Thoracic aorta (tissue), 2 donors: ENCODE data around the gene EHF. TPM values are rescaled to one million over a fixed set of nuclear protein-coding genes. Genes with fewer than 3 reads are reported as not detected.

ENCODE experiments used
- ATAC-seq: fragments of 150-250 bp; one replicate; pipeline ENCODE4 v1.8.0; 2017; ENCODE audit warnings: low read depth; ENCODE audit not compliant: insufficient number of reproducible peaks, low FRiP score
- DNase-seq: peaks from one replicate; pipeline ENCODE4 v3.0.0-alpha.2; 2020; ENCODE audit warnings: low spot score
- H3K27ac ChIP-seq, 2 donors: fragments of 200-600 bp; sonication (generic); 1 replicate in 1 of 2; 2 replicates in 1 of 2; pipeline ENCODE4 v1.5.1; 2016; ENCODE audit warnings: mild to moderate bottlenecking in 2 of 2, moderate library complexity in 2 of 2
- H3K27me3 ChIP-seq: fragments of 200-600 bp; sonication (generic); replicated peaks from 2 replicates; pipeline ENCODE4 v1.6.0; 2016; ENCODE audit warnings: mild to moderate bottlenecking; ENCODE audit not compliant: insufficient read depth
- H3K36me3 ChIP-seq: fragments of 200-600 bp; sonication (generic); one replicate; pipeline ENCODE4 v1.5.1; 2016
- H3K4me1 ChIP-seq, 2 donors: fragments of 200-600 bp; sonication (generic); 1 replicate in 1 of 2; 2 replicates in 1 of 2; pipeline versions ENCODE4 v1.5.1 to v1.6.0; 2016; ENCODE audit warnings: low read depth in 2 of 2, mild to moderate bottlenecking in 1 of 2; ENCODE audit not compliant: control insufficient read depth in 1 of 2
- H3K4me3 ChIP-seq: fragments of 200-600 bp; sonication (generic); 2 replicates; pipeline ENCODE4 v1.5.1; 2016; ENCODE audit warnings: mild to moderate bottlenecking
- H3K9me3 ChIP-seq: fragments of 200-600 bp; sonication (generic); 2 replicates; pipeline ENCODE4 v1.5.1; 2016
- total RNA-seq, 2 donors: library from RNA; depleted of rRNA; stranded (reverse); fragments of >200 nt; gene quantifications; one replicate each; pipeline versions ENCODE4 v1.1.0 to v1.2.3, GENCODE V29; 2016
- TF ChIP-seq, protein P1 (sequence below): fragments of 200-600 bp; sonication (generic); IDR thresholded peaks from one replicate; pipeline ENCODE4 v1.5.1; 2019; ENCODE audit warnings: antibody characterized with exemption

Gene EHF
- total RNA-seq, 2 donors from 2014 or later, result 0.14 TPM

GRCh38 chr11:34640050-34640923 lies 19.4 kb downstream of the EHF start:
- ATAC-seq (no peak), DNase-seq (no peak)
- Histone ChIP-seq H3K27me3 (no peaks in the 10 kb centered on the region), H3K36me3 (no peaks in the 10 kb centered on the region), H3K9me3 (no peaks in the 10 kb centered on the region), H3K27ac (no peak overlapping the region), H3K4me3 (no peak overlapping the region), H3K4me1 (no peaks in the 10 kb centered on the region)
- TF ChIP-seq, protein P1, sequence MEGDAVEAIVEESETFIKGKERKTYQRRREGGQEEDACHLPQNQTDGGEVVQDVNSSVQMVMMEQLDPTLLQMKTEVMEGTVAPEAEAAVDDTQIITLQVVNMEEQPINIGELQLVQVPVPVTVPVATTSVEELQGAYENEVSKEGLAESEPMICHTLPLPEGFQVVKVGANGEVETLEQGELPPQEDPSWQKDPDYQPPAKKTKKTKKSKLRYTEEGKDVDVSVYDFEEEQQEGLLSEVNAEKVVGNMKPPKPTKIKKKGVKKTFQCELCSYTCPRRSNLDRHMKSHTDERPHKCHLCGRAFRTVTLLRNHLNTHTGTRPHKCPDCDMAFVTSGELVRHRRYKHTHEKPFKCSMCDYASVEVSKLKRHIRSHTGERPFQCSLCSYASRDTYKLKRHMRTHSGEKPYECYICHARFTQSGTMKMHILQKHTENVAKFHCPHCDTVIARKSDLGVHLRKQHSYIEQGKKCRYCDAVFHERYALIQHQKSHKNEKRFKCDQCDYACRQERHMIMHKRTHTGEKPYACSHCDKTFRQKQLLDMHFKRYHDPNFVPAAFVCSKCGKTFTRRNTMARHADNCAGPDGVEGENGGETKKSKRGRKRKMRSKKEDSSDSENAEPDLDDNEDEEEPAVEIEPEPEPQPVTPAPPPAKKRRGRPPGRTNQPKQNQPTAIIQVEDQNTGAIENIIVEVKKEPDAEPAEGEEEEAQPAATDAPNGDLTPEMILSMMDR, result no peak

GRCh38 chr11:34640924-34641275 lies 20.0 kb downstream of the EHF start:
- Histone ChIP-seq H3K4me3 (no peak overlapping the region), H3K4me1 (no peaks in the 10 kb centered on the region), H3K9me3 (no peaks in the 10 kb centered on the region), H3K36me3 (no peaks in the 10 kb centered on the region), H3K27ac (no peak overlapping the region), H3K27me3 (no peaks in the 10 kb centered on the region)
- ATAC-seq (no peak), DNase-seq (no peak)
- TF ChIP-seq, protein P1, result no peak

GRCh38 chr11:34641456-34641855 lies 20.6 kb downstream of the EHF start:
- TF ChIP-seq, protein P1, result no peak
- DNase-seq (no peak), ATAC-seq (no peak)
- Histone ChIP-seq H3K27me3 (no peaks in the 10 kb centered on the region), H3K4me3 (no peak overlapping the region), H3K36me3 (no peaks in the 10 kb centered on the region), H3K9me3 (no peaks in the 10 kb centered on the region), H3K4me1 (no peaks in the 10 kb centered on the region), H3K27ac (no peak overlapping the region)

DNA sequence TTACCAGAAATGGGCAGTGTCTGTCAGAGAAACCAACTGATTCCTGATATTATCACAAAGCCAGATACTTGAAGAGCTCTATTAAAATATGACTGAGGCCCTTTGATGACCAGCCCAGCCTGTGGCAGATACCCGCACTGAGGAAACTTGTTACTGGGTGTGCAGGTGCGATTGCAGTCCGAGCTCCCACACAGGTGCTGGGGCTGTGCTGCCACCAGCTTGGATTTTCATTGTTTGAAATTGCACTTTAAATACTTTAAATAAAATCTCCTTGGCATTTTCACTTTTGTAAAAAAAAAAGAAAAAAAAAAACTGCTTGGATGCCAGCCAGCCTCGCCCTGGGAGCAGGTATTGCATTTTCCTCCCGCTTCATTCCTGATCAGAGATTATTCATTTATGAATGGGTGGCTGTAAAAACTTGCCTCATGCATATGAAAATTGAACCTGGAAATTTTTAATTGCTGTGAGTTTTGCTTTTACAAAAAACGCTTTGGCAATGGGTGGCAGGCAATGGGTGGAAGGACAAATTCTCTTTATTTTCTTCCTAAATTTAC lies 21.2 kb downstream of the EHF start:
- TF ChIP-seq, protein P1, result no peak
- H3K9me3 ChIP-seq, result no peaks in the 10 kb centered on the region
- no peaks in the 10 kb centered on the region for H3K36me3 ChIP-seq
- ATAC-seq, result no peak
- H3K4me3 ChIP-seq, result no peak overlapping the region
- no peak for DNase-seq
- no peak overlapping the region for H3K27ac ChIP-seq
- no peaks in the 10 kb centered on the region for H3K27me3 ChIP-seq
- no peaks in the 10 kb centered on the region for H3K4me1 ChIP-seq

DNA sequence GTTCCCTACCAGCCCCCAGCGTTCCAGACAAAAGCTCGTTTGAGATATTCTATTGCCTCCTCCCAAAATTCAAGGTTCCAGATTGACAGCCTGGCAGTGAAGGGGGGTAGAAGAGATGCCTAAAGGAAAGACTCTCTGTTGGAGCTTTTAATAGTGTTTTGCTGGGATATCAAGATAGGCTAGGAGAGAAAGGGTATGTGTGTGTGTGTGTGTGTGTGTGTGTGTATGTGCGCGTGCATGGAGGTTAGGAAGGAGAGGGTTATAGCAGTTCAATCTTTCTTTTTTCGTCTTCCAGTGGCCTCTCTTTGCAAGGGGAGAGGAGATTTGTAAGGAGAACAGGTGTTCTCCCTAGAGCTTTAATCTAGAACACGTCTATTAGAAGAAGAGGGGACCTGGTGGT lies 22.0 kb downstream of the EHF start:
- H3K4me3 ChIP-seq, result no peak overlapping the region
- H3K36me3 ChIP-seq, result no peaks in the 10 kb centered on the region
- H3K9me3 ChIP-seq, result no peaks in the 10 kb centered on the region
- H3K4me1 ChIP-seq, result no peaks in the 10 kb centered on the region
- TF ChIP-seq, protein P1, result no peak
- no peak overlapping the region for H3K27ac ChIP-seq
- ATAC-seq, result no peak
- DNase-seq, result no peak
- no peaks in the 10 kb centered on the region for H3K27me3 ChIP-seq
